ENCODE results near the gene TUBB2B. TPM values are rescaled to one million over a fixed set of nuclear protein-coding genes. Genes with fewer than 3 reads are reported as not detected.

TUBB2B gene
- total and polyA plus RNA-seq, 2 donors (not counting 3 experiments of a cell fraction or from before 2014, with no cell fraction given) = 5.1 to 8.3 TPM

DNA sequence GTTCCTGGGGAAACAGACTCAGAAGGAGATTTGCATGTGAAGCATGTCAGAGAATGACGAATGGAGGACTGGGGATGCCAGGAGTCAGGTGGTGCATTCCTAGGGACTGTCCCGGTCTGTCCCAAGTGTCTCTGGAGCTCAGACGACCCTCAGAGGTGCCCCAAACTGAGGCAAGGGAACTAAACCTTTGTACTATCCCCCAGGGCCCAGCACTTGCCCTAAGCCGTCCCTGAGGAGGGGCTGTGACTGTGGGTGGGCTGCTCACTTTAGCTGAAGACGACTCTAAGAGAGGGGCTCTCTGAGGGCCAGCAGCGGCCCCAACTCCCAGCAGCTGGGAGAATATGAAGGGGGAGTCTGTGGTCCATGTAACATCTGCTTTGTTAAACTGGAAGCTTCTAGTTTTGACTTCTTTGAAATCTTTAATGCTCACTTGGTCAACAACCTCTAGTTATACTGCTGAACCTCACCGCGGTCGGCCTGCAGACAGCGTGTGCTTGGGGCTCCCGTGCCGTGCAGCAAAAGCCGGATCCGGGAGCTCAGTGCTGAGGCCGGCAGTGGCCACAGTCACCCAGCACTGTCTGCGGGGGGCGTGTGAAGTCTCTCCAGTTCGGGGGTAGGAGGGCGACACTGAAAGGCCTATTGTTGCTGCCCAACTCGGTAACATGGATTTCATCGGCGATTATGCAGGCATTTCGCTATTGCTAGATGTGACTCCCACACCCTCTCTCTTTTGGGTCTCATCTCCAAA, 34.2 kb downstream of the TUBB2B start:
- dilution Hi-C loops (cut with MboI; ENCODE audit: extremely low pct_ligation_motif_present, low sequenced_read_pairs) = no loop called here
- H3K4me1 ChIP-seq (ENCODE audit: control insufficient read depth, extremely low read depth, insufficient read depth, low read length) = peaks cover 7% of the 10 kb centered on the region
- no peak overlapping the region for H3K27ac ChIP-seq (ENCODE audit: insufficient read depth, low read depth, low read length)
- DNase-seq (ENCODE audit: low read depth, low spot score) (no peak), FAIRE-seq (no peak)
- CTCF ChIA-PET = interaction anchor here (0.7 to 1.8 kb wide), 2 partner anchors 31 to 36 kb away, joined by 3 to 4 read pairs; partner anchors contain the start of gene TUBB2A
- H3K9ac ChIP-seq (replicated peaks; ENCODE audit: extremely low read depth, insufficient read depth, low read length) = no peak overlapping the region
- POLR2A ChIA-PET = no interaction called here
- H3K4me3 ChIP-seq (replicated peaks in 1 of 3; ENCODE audit: insufficient read depth in 1 of 3, low read depth in 1 of 3, low read length in 3 of 3) = no peak overlapping the region
- H3K79me2 ChIP-seq (ENCODE audit: control insufficient read depth, insufficient read depth, low read length) = no peaks in the 10 kb centered on the region
- H3K27me3 ChIP-seq (ENCODE audit: control insufficient read depth in 2 of 2, insufficient read depth in 2 of 2, low read length in 2 of 2) = peaks cover 0 to 2% of the 10 kb centered on the region in 2 experiments
- no peak overlapping the region for H2AFZ ChIP-seq (ENCODE audit: low read depth, low read length)
- BruUV-seq (replicated peaks) = no TSS peak
- H3K4me2 ChIP-seq (ENCODE audit: insufficient read depth, low read length) = no peak overlapping the region
- no peaks in the 10 kb centered on the region for H3K9me1 ChIP-seq (replicated peaks; ENCODE audit: control insufficient read depth, extremely low read depth, insufficient read depth, low read length)
- H3K36me3 ChIP-seq (ENCODE audit: control insufficient read depth in 2 of 2, extremely low read depth in 1 of 2, insufficient read depth in 2 of 2, low read length in 2 of 2) = no peaks in the 10 kb centered on the region
- intact Hi-C loops (cut with micrococcal nuclease) = no loop called here
- H3K9me3 ChIP-seq (replicated peaks; ENCODE audit: control insufficient read depth, insufficient read depth, low read length) = no peaks in the 10 kb centered on the region
- H4K20me1 ChIP-seq (replicated peaks; ENCODE audit: control insufficient read depth, extremely low read depth, insufficient read depth, low read length) = no peaks in the 10 kb centered on the region
- TF ChIP-seq MAX (IDR thresholded peaks at IDR 0.05; ENCODE audit: insufficient read depth, insufficient read length) (no peak), GATA2 (IDR thresholded peaks at IDR 0.05; ENCODE audit: insufficient read depth, insufficient read length, low read depth, low read length) (no peak), FOS (IDR thresholded peaks at IDR 0.05; ENCODE audit: borderline replicate concordance, insufficient read depth, low read length) (no peak), CTCF (IDR thresholded peaks at IDR 0.05; ENCODE audit: extremely low read depth in 1 of 2, insufficient read depth in 1 of 2, low read depth in 1 of 2, low read length in 2 of 2) (no peak), MYC (IDR thresholded peaks at IDR 0.05; ENCODE audit: low read depth, low read length) (no peak), JUN (IDR thresholded peaks at IDR 0.05; ENCODE audit: borderline replicate concordance, insufficient read depth, insufficient read length, low read depth) (no peak), EZH2 (IDR thresholded peaks at IDR 0.05; ENCODE audit: borderline replicate concordance, low read depth, low read length, severe bottlenecking) (no peak), POLR2AphosphoS5 (IDR thresholded peaks at IDR 0.05; ENCODE audit: insufficient read depth, low read depth, low read length) (no peak), POLR2A (IDR thresholded peaks at IDR 0.05; ENCODE audit: low read depth, low read length) (no peak)
